HG03103 (cell line): Measurements from ENCODE around the gene NPAS3.

ENCODE experiments used
- ATAC-seq: cut with Tn5 transposase; IDR thresholded peaks from one replicate; pipeline ENCODE4 v1.9.1; 2021; ENCODE audit warnings: low read depth; ENCODE audit not compliant: unreplicated experiment

Gene NPAS3

DNA sequence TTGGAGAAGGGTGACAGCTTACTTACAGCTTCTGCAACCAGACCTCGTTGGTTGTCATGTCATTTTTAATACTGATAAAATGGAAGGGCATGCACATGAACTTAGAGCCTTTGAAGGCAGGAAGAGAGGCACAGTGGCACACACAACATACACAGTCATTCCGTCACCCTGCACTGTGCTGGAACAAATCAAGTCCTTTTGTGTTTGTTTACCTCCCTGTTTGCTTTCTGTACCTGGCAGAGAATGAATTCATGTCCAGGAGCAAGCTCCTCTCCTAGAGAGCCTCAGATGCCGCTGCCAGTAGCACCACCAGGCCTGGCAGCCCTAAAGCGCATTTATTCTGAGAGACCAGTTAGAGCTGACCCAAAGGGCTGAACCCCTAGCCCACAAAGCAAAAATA, 551.9 kb downstream of the NPAS3 start:
- ATAC-seq = no peak

DNA sequence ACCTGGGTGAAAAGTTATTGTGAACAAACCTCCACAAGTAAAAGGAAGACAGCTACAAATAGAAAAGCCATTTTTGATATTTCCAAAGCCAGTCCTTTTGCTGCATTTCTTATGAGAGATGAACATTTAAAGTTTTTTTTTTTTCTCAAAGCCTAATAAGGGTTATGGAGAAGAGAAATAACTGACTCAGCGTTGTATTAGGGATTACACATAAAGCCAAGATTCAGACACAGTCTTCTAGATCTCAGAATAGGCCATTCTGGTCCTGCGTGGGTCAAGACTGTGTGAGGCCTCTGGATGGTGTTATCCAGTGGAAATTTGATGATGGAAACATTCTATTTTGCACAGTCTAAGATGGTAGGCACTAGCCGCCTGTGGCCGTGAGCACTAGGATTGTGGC, 552.4 kb downstream of the NPAS3 start:
- ATAC-seq = no peak

DNA sequence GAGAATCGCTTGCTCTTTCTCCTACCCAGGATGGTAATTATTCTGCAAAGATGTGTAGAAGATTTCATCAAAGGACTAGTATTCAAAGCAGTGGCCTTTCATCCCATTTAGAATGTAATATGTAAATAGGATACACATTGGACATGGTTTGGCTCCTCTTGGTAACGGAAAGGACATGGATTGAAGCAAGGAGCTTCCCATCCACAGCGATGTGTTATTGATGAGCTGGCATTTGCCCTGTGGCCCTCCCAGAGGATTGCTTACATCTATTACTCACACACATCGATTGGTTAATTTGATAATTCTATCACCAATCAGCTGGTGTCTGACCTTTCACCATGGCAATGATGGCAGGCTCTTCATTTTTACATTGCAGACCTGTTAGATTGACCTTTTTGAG, 553.8 kb downstream of the NPAS3 start:
- ATAC-seq = no peak

DNA sequence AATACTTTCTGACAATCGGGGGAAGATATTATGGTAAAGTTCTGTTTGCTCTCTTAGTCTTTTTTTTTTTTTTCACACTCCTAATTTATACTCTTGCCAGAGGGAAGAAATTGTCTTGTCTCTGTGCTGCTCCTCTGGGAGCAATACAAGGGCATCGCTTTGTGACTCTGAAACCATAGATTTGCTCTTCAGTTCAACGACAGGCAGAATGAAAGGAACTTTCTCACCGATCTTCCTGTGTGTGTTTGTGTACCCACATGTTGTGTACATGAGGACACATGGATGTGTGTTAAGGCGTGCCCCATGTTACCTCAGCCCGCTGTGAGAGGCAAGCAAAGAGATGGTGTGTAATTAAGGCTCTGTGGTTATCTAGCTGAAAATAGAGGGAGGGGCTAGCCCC, 554.6 kb downstream of the NPAS3 start:
- ATAC-seq = no peak

DNA sequence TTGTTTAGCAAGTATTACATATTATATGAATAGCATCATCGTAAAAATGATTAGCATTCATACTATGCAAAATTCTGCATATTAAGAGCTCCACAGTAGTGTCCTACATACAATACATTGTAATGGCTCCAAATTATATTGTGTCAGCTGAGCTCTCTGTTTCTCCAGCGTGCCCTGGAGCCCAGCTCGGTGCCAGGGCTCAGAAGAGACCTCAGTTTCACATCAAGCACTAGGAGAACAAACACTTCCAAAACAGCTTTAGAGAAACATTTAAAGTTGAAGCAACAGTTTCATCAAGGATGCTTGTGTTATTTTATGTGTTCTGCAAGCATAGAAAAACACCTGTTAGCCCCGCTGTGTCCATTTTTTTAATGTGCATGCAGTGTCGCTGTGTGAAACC, 555.3 kb downstream of the NPAS3 start:
- no peak for ATAC-seq

DNA sequence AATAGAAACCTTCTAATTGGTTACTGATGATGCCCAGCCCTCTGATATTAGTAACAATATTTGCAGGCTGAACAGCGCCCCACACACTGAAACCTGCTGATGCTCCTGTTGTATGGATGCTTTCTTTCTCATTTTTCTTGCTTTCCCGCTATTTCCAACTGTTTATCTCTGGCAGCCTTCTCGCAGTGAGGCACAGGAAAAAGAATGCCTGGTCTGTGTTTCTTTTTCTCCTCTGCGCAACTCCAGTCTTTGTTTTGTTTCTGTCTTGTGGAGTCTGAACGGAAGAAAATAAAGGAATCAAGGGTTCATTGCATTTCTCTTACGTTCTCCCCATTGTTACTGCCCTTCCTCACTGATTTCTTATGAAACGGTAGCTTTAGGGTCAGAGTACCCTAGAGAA, 561.0 kb downstream of the NPAS3 start:
- no peak for ATAC-seq

DNA sequence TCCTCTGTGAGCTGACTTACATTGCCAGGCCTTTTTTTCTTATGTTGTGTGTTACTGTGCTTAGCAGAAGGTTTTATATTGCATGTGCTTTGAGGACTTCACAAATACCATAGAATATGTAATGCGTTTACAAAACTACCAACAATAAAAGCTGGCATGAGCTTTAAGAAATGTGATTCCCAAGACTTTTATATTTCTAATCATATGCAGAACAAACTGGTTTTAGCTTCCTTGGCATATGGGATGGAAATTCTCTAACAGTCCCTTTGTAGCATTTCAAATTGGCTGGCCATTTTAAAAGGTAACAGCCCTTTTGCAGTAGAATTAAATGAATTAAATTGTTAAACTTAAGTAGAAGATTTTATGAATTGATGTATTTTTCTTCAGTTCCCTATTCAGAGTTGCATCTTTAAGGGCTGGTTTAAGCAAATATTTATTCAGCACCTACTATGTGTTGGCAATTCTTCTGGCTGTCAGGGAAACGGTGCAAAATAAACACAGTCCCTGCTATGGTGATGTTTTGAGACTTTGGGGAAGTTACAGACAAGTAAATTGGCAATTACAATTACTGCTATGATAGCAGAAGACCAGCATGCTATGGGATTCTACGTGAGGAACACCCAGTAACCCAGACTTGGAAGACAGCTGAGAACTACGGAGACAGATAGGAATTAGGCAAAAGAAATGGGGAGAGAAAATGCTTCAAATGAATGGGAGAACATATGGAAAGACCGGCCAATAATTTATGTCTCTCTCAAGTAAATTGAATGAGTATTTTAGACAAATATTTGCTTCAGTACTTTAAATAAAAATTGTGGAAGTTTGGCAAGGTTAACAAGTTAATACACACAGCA, 565.8 kb downstream of the NPAS3 start:
- ATAC-seq = no peak

DNA sequence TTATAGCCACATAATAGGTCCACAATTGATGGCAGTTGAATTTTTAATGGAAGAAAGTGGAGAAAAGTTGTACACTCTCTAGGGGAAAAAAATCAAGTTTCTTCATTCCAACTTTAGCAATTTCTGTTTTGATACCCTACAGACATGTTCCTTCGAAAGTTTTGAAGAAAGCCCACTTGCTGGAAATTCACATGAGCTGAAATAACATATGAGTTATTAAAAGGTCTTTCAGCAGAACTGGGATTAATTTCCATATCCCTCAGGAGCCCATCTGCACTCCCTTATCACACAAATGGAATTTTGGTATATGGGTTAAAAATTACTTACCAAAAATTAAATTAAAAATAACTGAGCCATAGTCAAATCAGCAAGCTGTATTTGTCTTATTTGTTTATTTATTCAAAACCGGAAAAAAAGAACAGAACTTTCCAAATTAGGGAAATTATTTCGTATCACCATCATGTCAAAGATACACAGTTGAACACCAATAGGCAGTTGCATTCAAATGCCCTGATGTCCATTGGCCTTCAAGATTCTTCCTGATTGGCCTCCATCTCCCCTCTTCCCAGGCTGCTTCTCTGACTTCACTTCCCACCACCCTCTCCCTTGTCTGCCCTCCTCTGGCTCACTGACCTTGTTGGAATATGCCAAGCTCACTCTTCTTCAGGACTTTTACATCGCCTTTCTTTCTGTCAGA, 566.7 kb downstream of the NPAS3 start:
- ATAC-seq = no peak

DNA sequence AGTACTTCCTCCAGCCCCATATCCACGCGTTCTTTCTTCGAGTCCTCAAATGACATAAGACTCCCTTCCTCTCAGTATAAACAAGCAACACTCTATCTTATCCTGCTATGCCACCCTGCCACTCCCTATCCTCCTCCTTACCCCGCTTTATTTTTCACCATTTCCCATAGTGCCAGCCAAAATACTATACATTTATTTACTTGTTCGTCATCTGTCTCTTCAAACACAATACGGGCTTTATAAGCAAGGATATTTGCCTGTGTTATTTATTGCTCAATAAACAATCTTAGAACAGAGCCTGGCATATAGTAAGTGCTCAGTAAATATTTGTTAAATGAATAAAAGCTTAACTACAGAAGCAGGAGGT, 567.3 kb downstream of the NPAS3 start:
- no peak for ATAC-seq

DNA sequence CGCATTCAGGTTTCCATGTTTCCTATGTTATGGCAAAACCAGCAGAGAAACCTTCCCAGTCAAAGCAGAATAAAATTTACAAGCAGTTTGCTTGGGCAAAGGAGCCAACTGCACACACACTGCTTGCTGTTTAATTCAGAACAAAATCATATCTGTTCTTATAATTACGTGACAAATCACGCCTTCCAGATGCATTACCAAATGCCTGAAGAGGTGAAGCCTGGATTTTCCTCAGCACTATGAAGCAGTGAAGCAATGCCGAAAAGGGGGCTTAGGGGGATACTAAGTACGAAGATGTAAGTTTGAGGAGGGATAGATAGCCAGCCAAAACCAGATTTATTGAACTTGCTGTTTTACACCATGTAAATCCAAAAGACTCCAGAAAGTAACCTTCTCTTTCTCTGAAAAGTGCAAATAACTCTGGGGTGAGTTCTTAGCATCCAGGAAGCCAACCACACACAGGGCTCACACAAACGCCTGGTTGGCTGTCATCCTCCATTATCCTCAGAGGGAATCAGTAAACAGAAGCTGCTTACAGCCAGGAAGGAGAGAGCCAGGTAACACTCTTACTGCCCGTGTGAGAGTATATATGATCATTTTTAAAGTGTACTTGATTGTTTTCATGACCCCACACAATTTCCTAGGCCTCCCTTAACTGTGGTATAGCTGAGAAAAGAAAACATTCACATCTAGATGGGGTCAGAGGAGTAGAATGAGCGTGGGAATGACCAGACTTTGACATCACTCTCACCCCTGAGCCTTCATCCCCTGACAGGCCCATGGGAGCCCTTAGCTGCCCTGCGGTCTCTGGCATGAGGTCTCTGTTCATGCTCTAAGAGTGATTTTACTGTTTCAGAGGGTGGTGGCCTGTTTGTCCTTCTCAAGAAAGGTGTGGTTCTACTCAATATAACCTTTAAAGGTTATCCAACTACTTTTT, 569.7 kb downstream of the NPAS3 start:
- ATAC-seq = no peak

DNA sequence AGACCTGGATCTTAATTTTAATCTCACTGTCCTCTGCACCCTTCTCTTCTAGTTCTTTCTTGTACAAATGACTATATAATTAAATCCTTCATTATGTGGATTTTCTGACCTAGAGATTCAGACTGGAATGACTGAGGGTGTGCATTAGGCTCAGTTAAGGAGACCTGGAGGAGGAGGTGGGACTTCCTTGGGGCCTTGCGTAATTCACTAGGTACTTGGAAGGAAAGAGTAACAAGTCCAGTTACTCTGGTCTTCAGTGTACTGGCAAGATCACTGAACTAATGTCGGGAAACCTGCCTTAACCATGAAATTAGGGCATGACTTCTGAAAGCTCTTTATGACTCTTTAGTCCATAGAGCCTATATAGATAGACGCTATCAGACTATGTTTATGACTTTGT, 570.8 kb downstream of the NPAS3 start:
- ATAC-seq = no peak

DNA sequence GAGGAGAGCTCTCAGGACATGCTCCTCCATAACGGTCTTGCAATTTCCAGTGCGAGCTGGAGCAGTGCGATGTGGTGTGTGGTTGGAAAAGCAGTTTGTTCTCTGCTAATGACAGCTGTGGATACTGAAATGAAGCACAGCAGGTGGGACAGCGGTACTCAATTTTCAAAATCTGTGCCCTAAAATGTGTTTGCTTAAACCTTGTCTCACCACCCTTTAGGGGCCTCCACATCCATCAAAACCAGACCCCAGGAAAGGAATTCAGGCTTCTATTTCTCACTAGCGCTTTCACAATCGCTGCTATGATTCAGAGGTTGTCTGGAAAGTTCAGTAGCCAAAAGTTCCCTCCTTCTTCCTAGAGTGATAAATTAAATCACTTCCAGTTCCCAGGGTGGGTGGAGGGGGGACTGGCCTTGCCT, 571.4 kb downstream of the NPAS3 start:
- no peak for ATAC-seq

DNA sequence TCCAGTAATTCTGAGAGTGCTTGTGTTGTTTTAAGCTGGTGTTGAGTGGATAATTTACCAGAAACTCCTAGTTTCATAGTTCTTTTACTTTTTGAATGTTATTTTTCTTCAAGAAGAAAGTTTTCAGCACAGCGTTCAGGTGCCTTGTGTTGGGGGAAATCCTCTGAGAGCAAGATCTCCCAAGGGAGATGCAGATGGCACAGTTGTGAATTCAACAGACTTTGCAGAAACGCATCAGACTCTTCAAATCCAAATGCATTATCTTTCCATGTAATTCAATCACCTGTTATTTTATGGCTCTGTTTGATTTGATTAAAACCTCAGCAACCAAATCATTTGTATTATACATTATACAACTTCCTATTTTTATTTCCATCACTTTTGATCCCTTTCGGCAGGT, 572.3 kb downstream of the NPAS3 start:
- ATAC-seq = no peak

DNA sequence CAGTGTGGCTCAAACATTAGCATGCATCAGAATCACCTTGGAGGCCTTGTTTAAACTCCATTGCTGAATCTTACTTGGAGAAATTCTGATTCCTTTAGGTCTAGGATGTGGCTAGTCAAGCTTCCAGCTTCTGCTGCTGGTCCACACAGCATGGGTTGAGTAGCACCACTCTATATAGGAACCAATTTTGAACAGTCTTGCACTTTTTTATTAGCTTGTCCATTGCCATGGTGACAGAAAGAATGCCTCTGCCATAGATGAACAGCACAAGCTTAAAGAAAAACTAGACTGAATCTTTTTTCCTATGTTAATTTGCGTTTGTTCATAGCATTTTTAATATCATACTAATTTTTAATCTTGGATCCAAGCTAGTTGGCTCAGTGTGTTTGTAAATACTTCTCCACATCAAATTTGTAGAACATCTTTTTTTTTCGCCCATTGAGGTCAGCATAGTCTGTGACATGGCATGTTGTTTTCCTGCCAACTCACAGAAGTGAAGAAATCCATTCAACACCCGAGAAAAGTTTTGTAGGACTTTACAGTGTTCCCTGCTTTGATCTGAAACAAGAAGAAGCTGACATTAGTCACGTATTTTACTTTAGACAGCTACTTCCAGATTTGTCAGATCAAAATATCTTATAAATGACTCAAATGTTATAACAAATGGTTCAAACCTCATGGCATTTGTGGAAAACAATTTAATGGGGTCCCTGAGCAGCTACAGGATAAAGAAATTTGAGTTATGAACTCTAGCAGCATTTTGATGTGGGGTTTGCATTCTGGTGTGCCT, 573.4 kb downstream of the NPAS3 start:
- no peak for ATAC-seq

DNA sequence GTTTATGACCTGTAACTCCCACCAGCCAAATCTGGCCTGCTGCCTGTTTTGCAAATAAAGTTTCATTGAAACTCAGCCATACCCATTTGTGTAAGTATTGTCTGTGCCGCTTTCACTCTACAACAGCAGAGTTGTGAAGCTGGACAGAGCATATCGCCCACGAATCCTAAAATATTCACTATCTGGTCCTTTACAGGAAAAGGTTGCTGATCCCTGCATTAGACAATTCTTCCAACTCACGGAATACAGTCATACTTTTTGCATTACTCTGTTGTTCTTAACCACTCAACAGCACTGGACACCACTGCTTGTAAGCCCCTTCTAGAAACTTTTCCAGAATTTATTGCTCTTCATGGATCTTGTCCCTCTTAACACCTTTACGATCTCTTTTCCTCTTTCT, 576.8 kb downstream of the NPAS3 start:
- no peak for ATAC-seq

DNA sequence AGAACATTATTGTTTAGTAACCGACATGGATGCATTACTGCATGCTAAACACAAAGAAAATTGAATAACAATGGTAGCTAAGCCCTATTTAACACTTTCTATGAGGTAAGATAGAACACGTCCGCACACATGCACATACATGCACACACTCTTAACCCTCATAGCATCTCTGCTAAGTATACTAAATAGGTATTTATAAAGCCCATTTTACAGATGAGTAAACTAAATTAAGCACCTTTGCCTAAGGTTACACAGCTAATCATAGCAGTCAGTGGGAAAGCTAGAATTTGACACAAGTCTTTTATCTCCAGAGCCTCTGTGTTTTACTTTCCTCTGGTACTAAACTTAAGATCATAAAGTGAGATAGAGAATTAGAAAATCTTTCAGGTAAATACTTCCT, 577.2 kb downstream of the NPAS3 start:
- no peak for ATAC-seq

DNA sequence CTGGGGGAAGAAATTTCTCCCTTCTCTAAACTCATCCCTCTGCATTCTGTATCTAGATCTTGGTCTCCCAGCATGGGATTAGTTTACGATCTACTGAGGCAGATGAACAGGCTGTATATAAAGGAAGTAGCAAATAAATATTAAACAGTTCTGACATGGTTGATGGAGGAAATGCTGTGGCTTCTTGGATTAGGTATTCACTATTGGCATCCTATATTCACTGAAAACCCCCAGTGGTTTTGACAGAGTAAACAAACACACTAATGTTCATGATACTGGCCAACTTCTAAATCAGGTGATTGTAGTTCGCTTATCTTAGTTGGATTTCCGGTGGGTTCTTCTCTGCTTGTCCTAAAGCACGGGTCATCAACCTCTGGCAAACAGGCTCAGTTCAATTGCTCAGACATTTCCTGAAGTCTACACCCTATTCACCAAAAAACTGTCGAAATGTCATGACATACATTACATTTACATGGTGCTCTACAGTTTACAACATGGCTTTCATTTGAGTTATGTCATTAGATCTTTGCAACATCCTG, 578.3 kb downstream of the NPAS3 start:
- no peak for ATAC-seq

DNA sequence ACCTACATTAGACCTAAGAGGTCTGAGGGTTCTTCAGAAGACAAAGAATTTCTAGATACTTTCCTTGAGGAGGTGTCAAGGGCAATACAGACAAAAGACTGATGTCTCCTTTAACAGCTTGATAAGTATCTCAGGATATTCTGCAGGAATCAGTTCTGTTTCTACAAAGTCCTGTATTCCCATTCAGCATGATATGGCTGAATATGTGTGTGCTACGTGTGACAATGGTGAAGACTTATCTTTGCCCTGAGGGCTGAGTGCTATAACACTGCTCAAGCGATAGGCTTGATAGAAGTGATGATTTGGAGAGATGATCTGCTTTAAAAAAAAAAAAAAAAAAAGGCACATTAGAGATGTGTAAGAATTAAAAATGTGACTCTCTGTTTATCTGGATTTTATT, 582.5 kb downstream of the NPAS3 start:
- ATAC-seq = no peak

DNA sequence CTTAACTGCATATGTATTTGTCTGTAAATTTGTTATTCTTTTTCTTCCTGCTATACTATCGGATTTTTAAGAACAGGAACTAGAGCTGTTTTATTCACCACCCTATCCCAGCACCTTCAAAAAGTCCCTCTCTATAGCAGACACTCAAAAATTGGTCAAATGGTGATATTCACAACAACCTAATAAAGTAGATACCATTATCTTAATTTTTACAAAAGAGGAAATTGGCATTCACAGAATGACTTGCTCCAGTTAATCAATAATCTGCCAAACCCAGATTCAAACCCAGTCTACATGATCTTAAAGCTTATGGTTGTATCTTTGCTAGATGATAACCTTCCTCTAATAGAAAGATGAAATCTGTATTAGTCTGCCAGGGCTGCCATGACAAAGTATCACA, 585.6 kb downstream of the NPAS3 start:
- ATAC-seq = no peak

DNA sequence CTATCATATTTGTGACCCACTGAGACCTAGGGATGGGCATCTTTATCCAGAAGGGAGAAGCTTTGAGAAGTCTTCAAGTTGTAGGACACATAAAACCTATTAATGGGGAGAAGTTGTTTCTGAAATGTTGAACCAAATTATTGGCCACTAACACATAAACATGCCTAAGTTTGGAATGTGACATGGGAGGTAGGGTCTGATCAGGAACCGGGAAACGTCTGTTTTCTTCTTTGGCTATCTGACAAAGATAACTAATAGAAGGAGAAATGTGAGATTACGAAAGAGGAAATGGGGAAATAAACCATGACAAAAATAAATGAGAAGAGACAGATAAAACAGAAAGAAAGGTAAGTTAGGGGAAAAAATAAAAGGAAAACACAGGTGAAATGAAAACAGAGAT, 586.9 kb downstream of the NPAS3 start:
- no peak for ATAC-seq
